LoVo (cell line): Measurements from ENCODE around the gene GAPT.
A peak's percentile ranks its signal among the peaks of the same experiment; 100 is the strongest.

ENCODE experiments used
- DNase-seq: peaks from one replicate; pipeline ENCODE4 v3.0.0-alpha.2; 2016; ENCODE audit warnings: low spot score

Gene GAPT

DNA sequence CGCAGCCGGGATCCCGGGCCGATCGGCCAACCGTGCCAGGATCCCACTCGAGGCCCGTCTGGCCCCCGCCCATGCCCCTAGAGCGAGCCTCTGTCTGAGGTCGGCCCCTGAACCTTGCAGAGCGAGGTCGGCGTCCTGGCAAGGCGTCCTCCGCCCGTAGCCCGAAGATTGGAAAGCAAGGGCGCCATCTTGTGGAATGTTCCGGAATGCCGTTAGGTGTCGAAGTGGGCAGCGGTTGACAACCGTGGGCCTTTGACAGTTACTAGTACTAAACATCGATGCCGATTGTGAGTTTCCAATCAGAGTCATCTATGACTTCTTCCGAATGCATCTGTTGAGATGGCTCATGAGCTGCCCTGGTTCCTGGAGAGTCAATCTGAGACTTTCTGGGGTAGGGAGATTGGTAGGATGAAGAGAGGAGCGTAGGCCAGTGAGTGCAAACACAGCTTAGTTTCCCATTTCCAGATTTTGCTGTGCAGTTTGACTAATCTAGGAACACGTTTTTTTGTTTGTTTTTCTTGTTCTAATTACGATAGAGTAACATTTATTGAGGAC, 30.4 kb upstream of the GAPT start:
- peak; percentile 92 for DNase-seq

- DNase-seq = peak; percentile 97
Observed at GRCh38 chr5:58462154-58462553, 29.1 kb upstream of the GAPT start.

- peak; percentile 81 for DNase-seq
Observed at GRCh38 chr5:58462623-58463230, 28.5 kb upstream of the GAPT start.

DNA sequence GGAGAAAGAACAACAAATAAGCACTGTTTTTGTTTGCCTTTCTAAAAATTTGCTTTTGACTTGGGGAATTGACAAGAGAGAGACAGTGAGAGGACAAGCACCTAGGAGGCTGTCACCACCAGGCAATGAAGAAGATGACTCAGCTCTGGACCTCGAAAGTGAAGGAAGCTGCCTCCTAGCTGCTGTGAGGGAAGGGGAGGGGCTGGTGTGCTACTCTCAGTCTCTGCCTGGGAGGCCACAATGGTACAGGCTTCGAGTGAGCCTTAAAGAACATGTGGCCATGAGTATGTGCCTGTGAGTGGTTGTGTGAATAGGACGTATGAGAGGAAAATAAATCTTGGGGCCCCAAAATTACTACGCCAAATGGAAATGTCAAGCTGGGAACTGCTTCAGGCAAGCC, 24.3 kb upstream of the GAPT start:
- DNase-seq = peak; percentile 54

DNA sequence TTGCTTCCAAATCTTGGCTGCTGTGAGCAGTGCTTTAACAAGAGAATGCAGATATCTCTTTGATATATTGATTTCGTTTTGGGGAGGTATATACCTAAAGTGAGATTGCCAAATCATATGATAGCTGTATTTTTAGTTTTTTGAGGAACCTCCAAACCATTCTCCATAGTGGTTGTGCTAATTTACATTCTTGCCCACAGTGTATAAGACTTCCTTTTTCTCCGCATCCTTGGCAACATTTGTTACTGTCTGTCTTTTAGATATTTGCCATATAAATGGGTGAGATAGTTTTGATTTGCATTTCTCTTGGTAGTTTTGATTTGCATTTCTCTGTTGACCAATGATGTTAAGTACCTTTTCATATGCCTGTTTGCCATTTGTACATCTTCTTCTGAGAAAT, 21.3 kb upstream of the GAPT start:
- DNase-seq = no peak

GRCh38 chr5:58475404-58475803, 15.8 kb upstream of the GAPT start:
- no peak for DNase-seq

GRCh38 chr5:58477760-58478376, 13.4 kb upstream of the GAPT start:
- no peak for DNase-seq

GRCh38 chr5:58481066-58481676, 10.1 kb upstream of the GAPT start:
- DNase-seq = no peak

GRCh38 chr5:58481828-58482227, 9.4 kb upstream of the GAPT start:
- no peak for DNase-seq

DNA sequence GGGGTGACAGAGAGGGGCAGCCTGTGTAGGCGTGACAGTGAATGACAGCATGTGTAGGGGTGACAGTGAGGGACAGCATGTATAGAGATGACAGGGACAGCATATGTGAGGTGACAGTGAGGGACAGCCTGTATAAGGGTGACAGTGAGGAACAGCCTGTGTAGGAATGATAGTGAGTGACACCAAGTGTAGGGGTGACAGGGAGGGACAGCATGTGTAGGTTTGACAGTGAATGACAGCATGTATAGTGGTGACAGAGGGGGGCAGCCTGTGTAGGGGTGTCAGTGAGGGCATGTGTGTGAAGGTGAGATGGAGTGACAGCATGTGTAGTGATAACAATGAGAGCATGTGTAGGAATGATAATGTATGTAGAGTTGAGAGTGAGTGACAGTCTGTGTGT, 8.7 kb upstream of the GAPT start:
- no peak for DNase-seq

GRCh38 chr5:58484505-58484904, 6.7 kb upstream of the GAPT start:
- DNase-seq = no peak

GRCh38 chr5:58486290-58486689, 4.9 kb upstream of the GAPT start:
- DNase-seq = no peak

GRCh38 chr5:58490402-58491050, 709 bp upstream of the GAPT start:
- DNase-seq = no peak

GRCh38 chr5:58493141-58493540, 1.9 kb downstream of the GAPT start:
- no peak for DNase-seq

- DNase-seq = no peak
Observed at GRCh38 chr5:58496488-58496887, 5.3 kb downstream of the GAPT start.

GRCh38 chr5:58497386-58497785, 6.2 kb downstream of the GAPT start:
- DNase-seq = no peak

- no peak for DNase-seq
Observed at GRCh38 chr5:58497921-58498320, 6.7 kb downstream of the GAPT start.

- DNase-seq = peak; percentile 43
Observed at GRCh38 chr5:58498340-58498942, 7.2 kb downstream of the GAPT start.

DNA sequence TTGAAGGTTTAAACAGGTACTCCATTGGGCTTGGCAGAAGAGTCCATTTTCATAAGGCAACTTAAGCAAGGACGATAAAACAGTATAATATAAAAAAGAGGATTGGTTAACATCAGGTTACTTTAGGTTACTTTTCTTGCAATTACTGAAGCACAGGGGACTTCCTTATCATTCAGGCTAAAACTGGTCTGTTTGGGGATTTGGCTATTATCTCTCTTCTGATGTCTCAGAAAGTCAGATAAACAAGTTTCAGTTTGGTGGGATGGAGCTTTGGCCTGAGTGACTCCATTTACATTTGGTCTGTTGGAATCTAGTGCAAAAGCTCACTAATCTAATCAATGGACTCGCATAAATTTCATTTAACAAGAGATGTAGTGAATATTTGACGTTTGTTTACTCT, 8.0 kb downstream of the GAPT start:
- no peak for DNase-seq

DNA sequence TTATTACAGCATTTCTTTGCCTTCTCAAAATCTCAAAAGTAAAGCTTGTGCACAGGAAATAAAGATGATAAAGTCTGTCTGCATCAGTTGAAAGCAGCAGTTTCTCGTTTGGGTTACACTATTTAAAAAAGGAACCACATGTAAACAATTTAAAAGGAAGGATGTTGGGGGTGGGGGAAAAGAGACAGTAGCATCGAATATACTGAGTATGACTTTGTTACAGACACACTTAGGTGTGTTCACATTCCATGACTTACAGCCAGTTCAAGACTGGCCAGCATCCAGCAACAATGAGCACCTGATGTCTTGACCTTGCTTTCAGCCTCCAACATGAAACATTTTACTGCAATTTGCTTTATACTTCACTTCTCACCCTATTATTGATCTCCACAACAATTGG, 8.7 kb downstream of the GAPT start:
- DNase-seq = no peak

- no peak for DNase-seq
Observed at GRCh38 chr5:58501778-58502417, 10.7 kb downstream of the GAPT start.
